NT2/D1 (cell line): ENCODE data around the gene DHRS7B.

Source experiments
- SUZ12 ChIP-seq: IDR thresholded peaks from 2 replicates; pipeline ENCODE4 v1.6.1; 2011; ENCODE audit not compliant: insufficient read length, insufficient read depth; ENCODE audit errors: extremely low read depth
- ZNF274 ChIP-seq: IDR thresholded peaks from 2 replicates; pipeline ENCODE4 v1.6.1; 2011; ENCODE audit warnings: mild to moderate bottlenecking, low read depth, low read length

DNA sequence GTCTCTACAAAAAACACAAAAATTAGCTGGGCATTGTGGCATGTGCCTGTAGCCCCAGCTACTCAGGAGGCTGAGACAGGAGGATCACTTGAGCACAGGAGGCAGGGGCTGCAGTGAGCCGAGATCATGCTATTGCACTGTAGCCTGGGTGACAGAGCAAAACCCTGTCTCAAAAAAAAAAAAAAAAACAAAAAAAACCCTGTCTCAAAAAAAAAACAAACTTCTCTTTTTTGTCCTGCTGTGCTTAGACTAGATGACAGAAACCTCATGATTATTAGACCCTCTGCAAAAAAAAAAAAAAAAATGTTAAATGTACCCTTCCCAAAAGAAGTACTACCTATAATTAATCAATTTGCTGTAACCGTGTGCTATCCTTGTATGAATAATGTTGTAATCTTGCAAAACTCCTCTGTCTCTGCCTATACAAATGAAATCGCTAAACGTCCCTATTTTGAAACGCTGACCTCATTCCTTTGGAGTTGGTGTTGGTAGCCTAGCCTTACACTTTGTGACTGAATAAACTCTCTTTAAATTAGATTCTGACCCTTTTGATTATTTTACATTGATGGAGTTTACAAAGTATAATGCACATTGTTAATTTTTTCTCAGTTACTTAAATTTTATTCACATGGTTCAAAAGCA, 13.6 kb upstream of the DHRS7B start:
- TF ChIP-seq SUZ12: no peak
- TF ChIP-seq ZNF274: no peak
